IPS-11a (cell line): ENCODE measurements around the gene ALPI.
"Not testable (repeated sequence)": the region's sequence is repeated elsewhere in the genome, so short reads cannot be mapped to it uniquely, and the experiment has no call there.

Experiments used
- H3K4me3 ChIP-seq: one replicate; pipeline ENCODE4 v1.5.1; 2013; ENCODE audit warnings: low read depth, low read length, control low read depth

The ALPI gene

DNA sequence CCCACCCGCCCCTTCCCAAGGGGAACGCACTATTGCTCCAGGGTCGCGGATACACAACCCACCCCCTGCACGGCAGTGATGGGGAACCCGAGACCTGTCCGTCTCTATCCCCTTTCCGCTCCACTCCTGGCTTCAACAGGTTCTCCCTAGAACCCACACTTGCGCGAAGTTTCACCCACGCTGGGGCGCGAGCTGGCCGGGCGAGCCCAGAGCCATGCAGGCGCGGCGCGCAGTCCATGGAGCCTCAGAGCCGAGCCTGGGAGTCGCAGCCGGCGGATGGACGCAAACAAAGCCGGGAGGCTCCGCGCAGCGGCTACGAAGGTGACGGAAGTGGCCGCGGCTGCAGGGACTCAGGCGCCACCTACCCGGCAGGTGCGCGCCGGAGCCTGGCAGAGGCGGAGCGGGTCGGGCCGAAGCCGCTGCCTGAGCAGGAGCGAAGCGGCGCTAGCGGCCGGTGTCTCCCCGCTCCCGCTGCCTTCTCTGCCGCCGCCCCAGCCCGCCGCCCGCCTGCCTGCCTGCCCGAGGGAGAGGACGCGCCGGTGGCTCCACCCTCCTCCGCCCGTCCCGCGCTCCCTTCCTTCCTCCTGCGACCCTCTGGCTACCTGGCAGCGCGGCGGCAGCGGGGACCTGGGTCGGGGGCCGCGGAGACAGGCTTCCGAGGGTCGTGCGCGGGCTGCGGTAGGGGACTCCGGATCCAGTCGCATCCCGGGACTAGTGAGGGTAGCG lies 35.3 kb upstream of the ALPI start:
- H3K4me3 ChIP-seq = peak overlapping the region; percentile 94

- peak overlapping the region; percentile 94 for H3K4me3 ChIP-seq
These were observed 34.7 kb upstream of the ALPI start for GRCh38 chr2:232421189-232421785.

DNA sequence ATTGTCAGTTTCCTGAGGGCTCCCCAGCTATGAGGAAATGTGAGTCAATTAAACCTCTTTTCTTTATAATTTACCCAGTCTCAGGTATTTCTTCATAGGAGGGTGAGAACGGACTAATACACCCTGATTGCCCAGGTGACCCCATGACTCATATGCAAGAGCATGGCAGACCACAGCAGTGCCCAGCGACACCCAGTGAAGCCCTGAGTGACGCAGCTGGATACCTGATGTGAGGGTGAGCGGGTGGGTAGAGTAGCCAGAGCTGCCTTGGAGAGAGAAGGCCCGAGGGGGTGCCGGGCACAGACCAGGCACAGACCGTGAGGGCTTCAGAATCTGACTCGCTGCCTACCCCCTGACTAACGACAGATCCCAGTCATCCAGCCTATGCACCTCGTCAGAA lies 33.9 kb upstream of the ALPI start:
- no peak overlapping the region for H3K4me3 ChIP-seq

- H3K4me3 ChIP-seq = not testable (repeated sequence)
These were observed 33.0 kb upstream of the ALPI start for GRCh38 chr2:232422996-232423395.

- H3K4me3 ChIP-seq = not testable (repeated sequence)
These were observed 32.5 kb upstream of the ALPI start for GRCh38 chr2:232423407-232423806.

- no peak overlapping the region for H3K4me3 ChIP-seq
These were observed 24.0 kb upstream of the ALPI start for GRCh38 chr2:232431705-232432590.

DNA sequence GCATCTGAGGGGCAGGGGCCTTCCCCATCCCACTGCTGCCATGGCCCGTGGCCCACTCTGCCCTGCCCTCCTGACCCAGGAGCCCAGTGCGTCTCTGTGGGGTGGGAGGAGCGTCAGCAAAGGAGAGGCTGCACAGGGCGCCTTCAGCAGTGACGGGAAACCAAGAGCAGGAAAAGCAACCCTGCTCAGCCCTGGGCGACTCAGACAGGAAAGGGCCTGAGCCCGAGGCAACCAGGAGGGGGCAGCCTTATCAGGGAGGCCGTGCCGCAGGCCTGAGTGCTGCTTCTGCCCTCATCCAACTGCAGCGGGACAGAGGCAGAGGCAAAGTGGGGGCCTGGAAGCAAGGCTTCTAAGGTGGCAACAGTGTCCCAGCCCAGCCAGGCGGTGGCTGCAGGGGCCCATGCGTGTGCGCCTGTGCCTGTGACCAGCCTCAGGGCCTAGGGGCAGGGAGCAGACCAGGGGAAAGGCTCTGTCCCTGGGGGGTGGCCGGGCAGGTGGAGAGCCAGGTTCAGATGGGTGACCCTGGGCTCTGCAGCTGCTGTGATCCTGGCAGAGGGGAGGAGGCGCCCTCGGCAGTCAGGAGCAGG lies 23.3 kb upstream of the ALPI start:
- no peak overlapping the region for H3K4me3 ChIP-seq

- not testable (repeated sequence) for H3K4me3 ChIP-seq
These were observed 22.3 kb upstream of the ALPI start for GRCh38 chr2:232433622-232434021.

DNA sequence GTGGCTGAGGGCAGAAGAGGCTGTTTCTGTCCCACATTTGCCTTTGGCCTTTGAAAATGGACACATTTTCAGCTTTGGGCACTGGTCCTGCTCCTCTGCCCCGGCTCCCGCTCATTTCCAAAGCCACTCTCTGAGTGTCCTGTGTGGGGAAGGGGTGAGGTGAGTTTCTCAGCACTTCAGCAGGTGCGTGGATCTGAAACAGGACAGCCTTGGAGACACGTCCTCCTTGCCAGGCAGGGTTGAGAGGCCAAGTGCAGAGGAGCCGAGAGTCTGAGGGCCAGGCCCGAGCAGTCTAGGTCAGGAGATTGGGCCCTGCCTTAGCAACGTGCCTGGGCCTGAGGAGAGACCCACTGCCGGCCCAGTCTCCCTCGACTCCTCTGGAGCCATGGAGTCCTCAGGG lies 21.9 kb upstream of the ALPI start:
- no peak overlapping the region for H3K4me3 ChIP-seq

GRCh38 chr2:232434563-232435374 lies 21.2 kb upstream of the ALPI start:
- H3K4me3 ChIP-seq = no peak overlapping the region

DNA sequence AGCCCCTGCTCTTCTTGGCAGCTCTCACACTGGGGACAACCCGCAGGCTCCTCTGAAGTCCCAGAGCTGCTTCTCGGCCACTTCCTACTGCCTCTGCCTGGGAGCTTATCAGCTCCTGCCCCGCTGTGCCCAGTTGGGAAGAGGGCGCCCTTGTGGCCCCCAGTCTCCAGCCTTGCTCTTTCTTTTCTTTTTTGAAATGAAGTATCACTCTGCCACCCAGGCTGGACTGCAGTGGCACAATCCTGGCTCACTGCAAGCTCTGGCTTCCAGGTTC lies 20.6 kb upstream of the ALPI start:
- H3K4me3 ChIP-seq = no peak overlapping the region

DNA sequence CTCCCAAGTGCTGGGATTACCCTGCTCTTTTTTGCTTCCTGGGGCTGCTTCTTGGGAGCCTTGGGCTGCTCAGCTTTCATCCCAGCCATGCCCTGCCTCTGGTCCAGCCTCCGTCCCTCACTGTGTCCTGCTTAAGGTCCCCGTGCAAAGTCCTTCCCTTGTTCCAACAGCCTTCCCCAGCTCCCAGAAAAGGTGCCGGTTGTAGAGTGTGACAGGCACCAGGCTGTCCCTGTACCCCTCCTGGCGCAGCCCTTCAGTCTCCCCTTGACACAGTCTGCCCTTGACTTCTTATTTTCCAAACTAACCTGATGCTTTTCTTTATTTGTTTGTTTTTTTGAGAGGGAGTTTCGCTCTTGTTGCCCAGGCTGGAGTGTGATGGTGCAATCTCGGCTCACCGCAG lies 20.1 kb upstream of the ALPI start:
- H3K4me3 ChIP-seq = no peak overlapping the region

- H3K4me3 ChIP-seq = no peak overlapping the region
These were observed 19.4 kb upstream of the ALPI start for GRCh38 chr2:232436381-232437194.

- H3K4me3 ChIP-seq = no peak overlapping the region
These were observed 18.8 kb upstream of the ALPI start for GRCh38 chr2:232437195-232437571.

DNA sequence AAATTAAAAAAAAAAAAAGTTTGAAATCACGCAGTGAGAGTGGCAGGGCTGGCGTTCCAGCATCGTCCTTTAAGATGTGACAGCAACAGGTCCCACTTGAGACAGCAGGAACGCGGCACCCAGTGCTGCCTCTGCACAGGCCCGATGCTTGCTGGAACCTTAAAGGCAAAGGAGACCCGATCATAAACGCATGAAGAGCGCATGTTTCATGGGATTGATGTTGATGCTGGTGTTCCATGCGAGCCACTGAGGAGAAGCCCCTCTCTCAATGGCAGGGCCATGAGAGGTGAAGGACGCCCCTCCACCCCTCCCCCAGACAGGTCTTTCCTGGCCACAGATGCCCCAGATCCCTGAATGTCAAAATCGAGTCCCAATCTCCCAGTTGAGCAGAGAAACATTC lies 17.9 kb upstream of the ALPI start:
- H3K4me3 ChIP-seq = no peak overlapping the region

GRCh38 chr2:232438951-232439757 lies 16.8 kb upstream of the ALPI start:
- H3K4me3 ChIP-seq = no peak overlapping the region

GRCh38 chr2:232439758-232440135 lies 16.2 kb upstream of the ALPI start:
- no peak overlapping the region for H3K4me3 ChIP-seq

GRCh38 chr2:232440220-232441018 lies 15.5 kb upstream of the ALPI start:
- H3K4me3 ChIP-seq = not testable (repeated sequence)
